PC-3 (cell line): Measurements from ENCODE around the gene IGSF9B. TPM values are rescaled to one million over a fixed set of nuclear protein-coding genes. Genes with fewer than 3 reads are reported as not detected.

Source experiments
- ATAC-seq: fragments of 200-7000 bp; cut with Tn5 transposase; 2 replicates; pipeline ENCODE4 v1.9.1; 2020; ENCODE audit warnings: mild to moderate bottlenecking, moderate library complexity
- BruUV-seq: library from RNA; stranded (reverse); fragments of 400-500 nt; replicated peaks from 2 replicates; lab custom pipeline; 2021; lab: Mats Ljungman, UMichigan
- CTCF ChIA-PET: fragments of 300-600 bp; sonication (Branson Sonifier 250); formaldehyde crosslinking; loops from one replicate; lab custom pipeline; 2022; ENCODE audit warnings: antibody characterized with exemption; lab: Charles Lee
- POLR2A ChIA-PET: fragments of 300-600 bp; sonication (Branson Sonifier 250); formaldehyde crosslinking; loops from one replicate; lab custom pipeline; 2022; ENCODE audit warnings: antibody characterized with exemption; ENCODE audit not compliant: unreplicated experiment; lab: Charles Lee
- DNase-seq: peaks from one replicate; pipeline ENCODE4 v3.0.0-alpha.2; 2015
- H2AFZ ChIP-seq: fragments of 300-600 bp; sonication (generic); 2 replicates; pipeline ENCODE4 v1.6.0; 2016; ENCODE audit warnings: antibody characterized with exemption, low read length
- H3F3A ChIP-seq: fragments of 300-600 bp; sonication (generic); one replicate; pipeline ENCODE4 v1.6.0; 2017; ENCODE audit warnings: antibody characterized with exemption, low read length, control low read depth, mild to moderate bottlenecking; ENCODE audit not compliant: unreplicated experiment
- H3K27ac ChIP-seq: fragments of 300-600 bp; sonication (generic); 2 replicates; pipeline ENCODE4 v1.5.1; 2016; ENCODE audit warnings: mild to moderate bottlenecking, low read length
- H3K27me3 ChIP-seq: fragments of 300-600 bp; sonication (generic); 2 replicates; pipeline ENCODE4 v1.6.1; 2016; ENCODE audit warnings: low read length, mixed read lengths
- H3K36me3 ChIP-seq: fragments of 300-600 bp; sonication (generic); 2 replicates; pipeline ENCODE4 v1.6.1; 2016; ENCODE audit warnings: low read depth, mixed run types, low read length, mixed read lengths
- H3K4me1 ChIP-seq: fragments of 300-600 bp; sonication (generic); 2 replicates; pipeline ENCODE4 v1.5.1; 2016; ENCODE audit warnings: low read length; ENCODE audit not compliant: insufficient read depth
- H3K4me2 ChIP-seq: fragments of 300-600 bp; sonication (generic); 2 replicates; pipeline ENCODE4 v1.6.0; 2016; ENCODE audit warnings: low read length
- H3K4me3 ChIP-seq: fragments of 300-600 bp; sonication (generic); 2 replicates; pipeline ENCODE4 v1.5.1; 2016; ENCODE audit warnings: mild to moderate bottlenecking, low read length, mixed read lengths
- H3K79me2 ChIP-seq: fragments of 300-600 bp; sonication (generic); 2 replicates; pipeline ENCODE4 v1.6.1; 2017; ENCODE audit warnings: low read length, mixed read lengths
- H3K9ac ChIP-seq: fragments of 300-600 bp; sonication (generic); 2 replicates; pipeline ENCODE4 v1.6.0; 2016; ENCODE audit warnings: mild to moderate bottlenecking, low read length
- H3K9me2 ChIP-seq: fragments of 300-600 bp; sonication (generic); replicated peaks from 2 replicates; pipeline ENCODE4 v1.6.1; 2016; ENCODE audit warnings: mixed run types, low read length, mixed read lengths
- H3K9me3 ChIP-seq: fragments of 300-600 bp; sonication (generic); 2 replicates; pipeline ENCODE4 v1.6.1; 2016; ENCODE audit warnings: low read length, mixed read lengths
- H4K20me1 ChIP-seq: fragments of 300-600 bp; sonication (generic); 2 replicates; pipeline ENCODE4 v1.6.1; 2016; ENCODE audit warnings: low read length, mixed read lengths
- EZH2 ChIP-seq: fragments of 300-600 bp; sonication (generic); IDR thresholded peaks from one replicate; pipeline ENCODE4 v1.6.1; 2017; ENCODE audit warnings: antibody characterized with exemption, mild to moderate bottlenecking, low read length; ENCODE audit not compliant: unreplicated experiment
- EZH2phosphoT487 ChIP-seq: fragments of 300-600 bp; sonication (generic); IDR thresholded peaks from 2 replicates; pipeline ENCODE4 v1.6.1; 2018; ENCODE audit warnings: mild to moderate bottlenecking, antibody characterized with exemption, low read length, borderline replicate concordance
- intact Hi-C: fragments of 100-400 bp; cut with micrococcal nuclease; formaldehyde crosslinking; loops from 2 replicates; pipeline ENCODE4 v1.9.0; 2023
- total RNA-seq: library from RNA; depleted of rRNA; stranded (reverse); fragments of >200 nt; gene quantifications from 2 replicates; pipeline ENCODE4 v1.2.3, GENCODE V29; 2014
- TF ChIP-seq, protein P1 (sequence below): fragments of 300-600 bp; sonication (generic); conservative IDR thresholded peaks from 2 replicates; pipeline ENCODE4 v1.5.1; 2017; ENCODE audit warnings: antibody characterized with exemption, low read depth, mild to moderate bottlenecking, low read length

Gene IGSF9B
- total RNA-seq, 1 experiment from 2014 or later = 0.58 TPM

DNA sequence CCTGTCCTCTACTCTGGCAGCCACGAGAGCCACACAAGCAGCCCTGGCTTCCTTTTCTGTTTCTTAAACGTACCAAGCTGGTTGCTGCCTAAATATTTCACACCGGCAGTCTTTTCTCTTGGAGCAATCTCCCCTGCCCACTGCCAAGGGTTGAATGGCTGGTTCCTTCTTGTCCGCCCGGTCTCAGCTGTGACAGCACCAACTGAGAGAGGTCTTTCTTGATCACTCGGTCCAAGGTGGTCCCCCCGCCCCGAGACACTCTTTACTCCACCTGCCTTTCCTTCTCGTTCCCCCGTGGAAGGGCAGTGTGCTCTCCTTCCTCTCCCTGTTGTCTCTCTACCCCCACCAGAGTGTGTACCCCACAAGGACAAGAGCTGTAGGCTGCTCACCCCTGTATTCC, 33.7 kb upstream of the IGSF9B start:
- H3K36me3 ChIP-seq = no peaks in the 10 kb centered on the region

DNA sequence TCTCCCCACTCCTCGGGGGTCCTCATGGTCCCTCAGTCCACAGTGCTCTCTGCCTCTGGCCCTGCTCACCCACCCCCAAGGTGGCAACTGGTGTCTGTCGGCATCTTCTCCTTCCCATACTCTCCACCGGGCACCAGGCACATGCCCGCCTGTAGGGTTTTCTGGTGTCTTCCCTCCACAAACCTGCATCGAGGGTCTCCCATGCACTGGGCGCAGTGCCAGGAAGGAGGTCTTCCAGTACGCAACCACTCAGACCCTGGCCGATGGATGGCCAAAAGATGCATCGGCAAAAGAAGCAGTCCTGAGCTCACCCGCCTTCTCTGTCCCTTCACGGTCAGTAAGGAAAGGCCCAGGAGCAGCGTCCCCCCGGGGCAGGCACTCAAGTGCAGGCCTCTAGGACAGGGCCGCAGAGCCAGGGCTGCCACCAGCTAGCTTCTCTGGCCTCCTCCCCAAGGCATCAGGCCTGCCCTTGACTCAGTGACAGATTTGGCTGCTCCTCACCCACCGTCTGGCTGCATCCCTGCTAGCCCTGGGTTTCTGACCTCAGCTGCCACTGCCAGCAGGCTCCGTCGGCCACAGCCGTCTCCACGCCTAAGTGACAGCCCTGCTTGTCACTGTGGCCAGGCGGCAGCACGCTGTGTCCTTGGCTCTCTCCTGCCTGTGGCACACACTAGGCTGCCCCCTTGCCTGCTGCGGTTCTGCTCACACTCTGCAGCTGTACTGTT, 32.1 kb upstream of the IGSF9B start:
- Histone ChIP-seq H3K9me2 (no peaks in the 10 kb centered on the region), H3K9ac (no peak overlapping the region), H4K20me1 (no peaks in the 10 kb centered on the region), H3K36me3 (no peaks in the 10 kb centered on the region), H3K27me3 (peaks cover 68% of the 10 kb centered on the region), H3K4me3 (no peak overlapping the region), H3K4me2 (no peak overlapping the region), H3F3A (no peaks in the 10 kb centered on the region), H3K9me3 (no peaks in the 10 kb centered on the region), H2AFZ (no peak overlapping the region), H3K79me2 (no peaks in the 10 kb centered on the region), H3K4me1 (no peaks in the 10 kb centered on the region), H3K27ac (no peak overlapping the region)
- intact Hi-C loops = no loop called here
- CTCF ChIA-PET = no interaction called here
- ATAC-seq = no peak
- POLR2A ChIA-PET = no interaction called here
- BruUV-seq = no TSS peak
- TF ChIP-seq EZH2 (no peak), EZH2phosphoT487 (no peak)
- TF ChIP-seq, protein P1, sequence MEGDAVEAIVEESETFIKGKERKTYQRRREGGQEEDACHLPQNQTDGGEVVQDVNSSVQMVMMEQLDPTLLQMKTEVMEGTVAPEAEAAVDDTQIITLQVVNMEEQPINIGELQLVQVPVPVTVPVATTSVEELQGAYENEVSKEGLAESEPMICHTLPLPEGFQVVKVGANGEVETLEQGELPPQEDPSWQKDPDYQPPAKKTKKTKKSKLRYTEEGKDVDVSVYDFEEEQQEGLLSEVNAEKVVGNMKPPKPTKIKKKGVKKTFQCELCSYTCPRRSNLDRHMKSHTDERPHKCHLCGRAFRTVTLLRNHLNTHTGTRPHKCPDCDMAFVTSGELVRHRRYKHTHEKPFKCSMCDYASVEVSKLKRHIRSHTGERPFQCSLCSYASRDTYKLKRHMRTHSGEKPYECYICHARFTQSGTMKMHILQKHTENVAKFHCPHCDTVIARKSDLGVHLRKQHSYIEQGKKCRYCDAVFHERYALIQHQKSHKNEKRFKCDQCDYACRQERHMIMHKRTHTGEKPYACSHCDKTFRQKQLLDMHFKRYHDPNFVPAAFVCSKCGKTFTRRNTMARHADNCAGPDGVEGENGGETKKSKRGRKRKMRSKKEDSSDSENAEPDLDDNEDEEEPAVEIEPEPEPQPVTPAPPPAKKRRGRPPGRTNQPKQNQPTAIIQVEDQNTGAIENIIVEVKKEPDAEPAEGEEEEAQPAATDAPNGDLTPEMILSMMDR = no peak
- no peak for DNase-seq

More for the DNA sequence above, 33.7 kb upstream of the IGSF9B start:
- BruUV-seq = no TSS peak
- Histone ChIP-seq H3F3A (no peaks in the 10 kb centered on the region), H3K9me2 (no peaks in the 10 kb centered on the region), H3K4me1 (no peaks in the 10 kb centered on the region), H3K9me3 (no peaks in the 10 kb centered on the region), H2AFZ (no peak overlapping the region), H3K79me2 (no peaks in the 10 kb centered on the region), H4K20me1 (no peaks in the 10 kb centered on the region), H3K27ac (no peak overlapping the region), H3K9ac (no peak overlapping the region), H3K4me2 (no peak overlapping the region), H3K4me3 (no peak overlapping the region), H3K27me3 (peaks cover 51% of the 10 kb centered on the region)
- DNase-seq (no peak), ATAC-seq (no peak)
- ChIA-PET POLR2A (no interaction called here), CTCF (interaction anchor here (0.5 kb wide), 1 partner anchor 150 kb away, joined by 7 read pairs; no protein-coding TSS in a partner anchor)
- intact Hi-C loops = no loop called here
- TF ChIP-seq EZH2phosphoT487 (no peak), EZH2 (no peak)
- TF ChIP-seq, protein P1 = no peak

DNA sequence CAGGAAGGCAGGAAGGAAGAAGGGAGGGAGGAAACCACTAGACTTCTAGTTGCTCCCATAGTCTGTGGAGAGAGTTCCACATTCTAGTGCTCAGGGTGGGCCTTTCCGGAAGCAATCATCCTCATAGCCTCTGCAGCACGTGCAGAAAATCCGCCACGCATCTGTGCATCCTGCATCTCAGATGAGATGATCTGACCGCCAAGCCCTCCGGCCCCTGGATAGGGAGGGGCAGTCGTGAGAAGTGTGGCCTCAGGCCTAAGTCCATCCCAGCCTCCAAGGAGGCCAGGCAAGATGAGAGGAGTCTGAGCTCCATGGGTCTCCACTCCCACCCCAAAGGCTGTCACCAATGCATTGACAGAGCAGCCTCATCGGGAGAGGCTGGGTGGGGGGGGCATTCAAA, 30.4 kb upstream of the IGSF9B start:
- DNase-seq = no peak
- Histone ChIP-seq H3K36me3 (no peaks in the 10 kb centered on the region), H3K4me2 (no peak overlapping the region), H3F3A (no peaks in the 10 kb centered on the region), H4K20me1 (no peaks in the 10 kb centered on the region), H3K27me3 (peaks cover 81% of the 10 kb centered on the region), H3K9me3 (no peaks in the 10 kb centered on the region), H3K9me2 (no peaks in the 10 kb centered on the region), H3K9ac (no peak overlapping the region), H3K4me1 (no peaks in the 10 kb centered on the region), H2AFZ (no peak overlapping the region), H3K79me2 (no peaks in the 10 kb centered on the region), H3K4me3 (no peak overlapping the region), H3K27ac (no peak overlapping the region)
- intact Hi-C loops = no loop called here
- POLR2A ChIA-PET = no interaction called here
- CTCF ChIA-PET = no interaction called here
- TF ChIP-seq EZH2 (no peak), EZH2phosphoT487 (no peak)
- TF ChIP-seq, protein P1 = no peak
- BruUV-seq = no TSS peak
- ATAC-seq = no peak
